ENCODE results near the gene ELP4. TPM values are rescaled to one million over a fixed set of nuclear protein-coding genes. Genes with fewer than 3 reads are reported as not detected.

ELP4 gene
- total RNA-seq, 4 donors from 2014 or later: 8.8 to 23.6 (median 13.5) TPM

- intact Hi-C loops (cut with DNase I; ENCODE audit: low total_unique reads): no loop called here
- Histone ChIP-seq H3K9me3 (no peaks in the 10 kb centered on the region), H3K4me1 (no peaks in the 10 kb centered on the region), H3K27ac (no peak overlapping the region), H3K27me3 (no peaks in the 10 kb centered on the region), H3K36me3 (no peaks in the 10 kb centered on the region), H3K4me3 (no peak overlapping the region)
- TF ChIP-seq POLR2A (IDR thresholded peaks at IDR 0.05): no peak
- TF ChIP-seq CTCF (IDR thresholded peaks at IDR 0.05 in 4 of 5, conservative IDR thresholded peaks at IDR 0.05 in 1 of 5): no peak
- ATAC-seq: no peak
- DNase-seq: no peak
- in situ Hi-C loops (cut with MboI; ENCODE audit: low sequenced_read_pairs in 4 of 4): loop anchor here in 1 of 4 donors (25.0 kb wide), 1 partner anchor 110 kb away; no protein-coding TSS in a partner anchor
Measured at GRCh38 chr11:31747581-31747980, 238.0 kb downstream of the ELP4 start.

- DNase-seq (no peak), ATAC-seq (no peak)
- H3K4me3 ChIP-seq: no peak overlapping the region
- no peaks in the 10 kb centered on the region for H3K9me3 ChIP-seq
- in situ Hi-C loops (cut with MboI; ENCODE audit: low sequenced_read_pairs in 4 of 4): no loop called here
- peaks cover 7 to 11% of the 10 kb centered on the region in 2 donors for H3K4me1 ChIP-seq
- intact Hi-C loops (cut with DNase I; ENCODE audit: low total_unique reads): no loop called here
- no peaks in the 10 kb centered on the region for H3K27me3 ChIP-seq
- H3K36me3 ChIP-seq: no peaks in the 10 kb centered on the region
- TF ChIP-seq CTCF (IDR thresholded peaks at IDR 0.05 in 4 of 5, conservative IDR thresholded peaks at IDR 0.05 in 1 of 5) (no peak), POLR2A (IDR thresholded peaks at IDR 0.05) (no peak)
- H3K27ac ChIP-seq: no peak overlapping the region
Measured at GRCh38 chr11:31757260-31757835, 247.8 kb downstream of the ELP4 start.

- Histone ChIP-seq H3K9me3 (no peaks in the 10 kb centered on the region), H3K4me3 (no peak overlapping the region), H3K27ac (no peak overlapping the region), H3K4me1 (peaks cover 7 to 11% of the 10 kb centered on the region in 2 donors), H3K36me3 (no peaks in the 10 kb centered on the region), H3K27me3 (no peaks in the 10 kb centered on the region)
- in situ Hi-C loops (cut with MboI; ENCODE audit: low sequenced_read_pairs in 4 of 4) (no loop called here), intact Hi-C loops (cut with DNase I; ENCODE audit: low total_unique reads) (no loop called here)
- no peak for TF ChIP-seq POLR2A (IDR thresholded peaks at IDR 0.05)
- no peak for TF ChIP-seq CTCF (IDR thresholded peaks at IDR 0.05 in 4 of 5, conservative IDR thresholded peaks at IDR 0.05 in 1 of 5)
- ATAC-seq (no peak), DNase-seq (no peak)
Measured at GRCh38 chr11:31761636-31762035, 252.1 kb downstream of the ELP4 start.

GRCh38 chr11:31763296-31763695 lies 253.7 kb downstream of the ELP4 start:
- H3K27ac ChIP-seq: no peak overlapping the region
- ATAC-seq: no peak
- in situ Hi-C loops (cut with MboI; ENCODE audit: low sequenced_read_pairs in 4 of 4) (no loop called here), intact Hi-C loops (cut with DNase I; ENCODE audit: low total_unique reads) (no loop called here)
- DNase-seq: no peak
- no peak overlapping the region for H3K4me3 ChIP-seq
- H3K9me3 ChIP-seq: no peaks in the 10 kb centered on the region
- no peaks in the 10 kb centered on the region for H3K36me3 ChIP-seq
- no peaks in the 10 kb centered on the region for H3K27me3 ChIP-seq
- TF ChIP-seq POLR2A (IDR thresholded peaks at IDR 0.05): no peak
- no peak for TF ChIP-seq CTCF (IDR thresholded peaks at IDR 0.05 in 4 of 5, conservative IDR thresholded peaks at IDR 0.05 in 1 of 5)
- H3K4me1 ChIP-seq: peaks cover 1 to 3% of the 10 kb centered on the region in 2 donors

- no peak for DNase-seq
- intact Hi-C loops (cut with DNase I; ENCODE audit: low total_unique reads): no loop called here
- no peaks in the 10 kb centered on the region for H3K27me3 ChIP-seq
- no peak for ATAC-seq
- no peak overlapping the region for H3K27ac ChIP-seq
- H3K9me3 ChIP-seq: no peaks in the 10 kb centered on the region
- in situ Hi-C loops (cut with MboI; ENCODE audit: low sequenced_read_pairs in 4 of 4): no loop called here
- peaks cover 11% of the 10 kb centered on the region in 2 donors for H3K4me1 ChIP-seq
- no peaks in the 10 kb centered on the region for H3K36me3 ChIP-seq
- TF ChIP-seq CTCF (IDR thresholded peaks at IDR 0.05 in 4 of 5, conservative IDR thresholded peaks at IDR 0.05 in 1 of 5) (no peak), POLR2A (IDR thresholded peaks at IDR 0.05) (no peak)
- H3K4me3 ChIP-seq: no peak overlapping the region
Measured at GRCh38 chr11:31764261-31764660, 254.7 kb downstream of the ELP4 start.
